Measurements from ENCODE around the gene SNAP47.

- TF ChIP-seq, protein P1, sequence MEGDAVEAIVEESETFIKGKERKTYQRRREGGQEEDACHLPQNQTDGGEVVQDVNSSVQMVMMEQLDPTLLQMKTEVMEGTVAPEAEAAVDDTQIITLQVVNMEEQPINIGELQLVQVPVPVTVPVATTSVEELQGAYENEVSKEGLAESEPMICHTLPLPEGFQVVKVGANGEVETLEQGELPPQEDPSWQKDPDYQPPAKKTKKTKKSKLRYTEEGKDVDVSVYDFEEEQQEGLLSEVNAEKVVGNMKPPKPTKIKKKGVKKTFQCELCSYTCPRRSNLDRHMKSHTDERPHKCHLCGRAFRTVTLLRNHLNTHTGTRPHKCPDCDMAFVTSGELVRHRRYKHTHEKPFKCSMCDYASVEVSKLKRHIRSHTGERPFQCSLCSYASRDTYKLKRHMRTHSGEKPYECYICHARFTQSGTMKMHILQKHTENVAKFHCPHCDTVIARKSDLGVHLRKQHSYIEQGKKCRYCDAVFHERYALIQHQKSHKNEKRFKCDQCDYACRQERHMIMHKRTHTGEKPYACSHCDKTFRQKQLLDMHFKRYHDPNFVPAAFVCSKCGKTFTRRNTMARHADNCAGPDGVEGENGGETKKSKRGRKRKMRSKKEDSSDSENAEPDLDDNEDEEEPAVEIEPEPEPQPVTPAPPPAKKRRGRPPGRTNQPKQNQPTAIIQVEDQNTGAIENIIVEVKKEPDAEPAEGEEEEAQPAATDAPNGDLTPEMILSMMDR (IDR thresholded peaks at IDR 0.05; ENCODE audit: poor library complexity), result no peak
- TF ChIP-seq EZH2phosphoT487 (IDR thresholded peaks at IDR 0.05; ENCODE audit: low read depth, severe bottlenecking, unreplicated experiment), result no peak
- no peak for TF ChIP-seq EZH2 (IDR thresholded peaks at IDR 0.05; ENCODE audit: borderline replicate concordance)
Observed at GRCh38 chr1:227729144-227729880, 5.9 kb upstream of the SNAP47 start.

Measured in hepatocyte (in vitro differentiated cells).